Measurements from ENCODE around the gene RASIP1. TPM values are rescaled to one million over a fixed set of nuclear protein-coding genes. Genes with fewer than 3 reads are reported as not detected.

RASIP1 gene
- total RNA-seq, 1 experiment from 2014 or later: not detected

DNA sequence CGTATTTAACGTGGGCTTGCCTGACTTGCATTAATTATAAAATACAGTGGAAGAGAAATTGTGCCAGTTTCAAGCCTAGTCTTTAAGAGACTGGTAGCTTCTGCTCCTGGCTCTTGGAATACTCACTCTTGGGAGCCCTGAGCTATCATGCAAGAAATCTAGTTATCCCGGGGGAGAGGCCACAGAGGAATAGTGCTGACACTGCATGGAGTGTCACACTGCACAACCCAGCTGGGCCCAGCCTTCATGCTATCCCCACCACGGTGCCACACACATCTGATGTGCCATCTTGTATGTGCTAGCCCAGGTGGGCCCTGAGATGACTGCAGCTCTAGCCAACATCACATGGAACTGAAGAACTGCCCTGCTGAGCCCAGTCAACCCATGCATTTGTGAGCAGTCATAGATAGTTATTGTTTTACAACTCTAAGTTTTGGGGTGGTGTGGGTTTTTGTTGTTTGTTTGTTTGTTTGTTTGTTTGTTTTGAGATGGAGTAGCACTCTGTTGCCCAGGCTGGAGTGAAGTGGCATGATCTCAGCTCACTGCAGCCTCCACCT lies 29.2 kb downstream of the RASIP1 start:
- H2AFZ ChIP-seq (ENCODE audit: low read length): no peak overlapping the region
- DNase-seq: no peak
- H3K9ac ChIP-seq (ENCODE audit: low read length): no peak overlapping the region
- no peak overlapping the region for H3K4me3 ChIP-seq (ENCODE audit: low read length)
- no peaks in the 10 kb centered on the region for H3K9me2 ChIP-seq (replicated peaks; ENCODE audit: insufficient read depth, low read length)
- no peaks in the 10 kb centered on the region for H4K20me1 ChIP-seq (ENCODE audit: insufficient read depth, low read depth, low read length)
- H3K79me2 ChIP-seq (ENCODE audit: low read length): peaks cover 9% of the 10 kb centered on the region; the same call in 1 of the 2 replicates
- peaks cover 21% of the 10 kb centered on the region for H3K4me1 ChIP-seq (ENCODE audit: low read length)
- peaks cover 5% of the 10 kb centered on the region for H3K9me3 ChIP-seq (ENCODE audit: low read length)
- no peak overlapping the region for H3K27ac ChIP-seq (ENCODE audit: low read length)
- no peak overlapping the region for H3K4me2 ChIP-seq (ENCODE audit: low read depth, low read length, poor library complexity, severe bottlenecking)
- no peaks in the 10 kb centered on the region for H3K36me3 ChIP-seq (ENCODE audit: insufficient read depth, low read length)
- no peaks in the 10 kb centered on the region for H3K27me3 ChIP-seq (ENCODE audit: low read length)

DNA sequence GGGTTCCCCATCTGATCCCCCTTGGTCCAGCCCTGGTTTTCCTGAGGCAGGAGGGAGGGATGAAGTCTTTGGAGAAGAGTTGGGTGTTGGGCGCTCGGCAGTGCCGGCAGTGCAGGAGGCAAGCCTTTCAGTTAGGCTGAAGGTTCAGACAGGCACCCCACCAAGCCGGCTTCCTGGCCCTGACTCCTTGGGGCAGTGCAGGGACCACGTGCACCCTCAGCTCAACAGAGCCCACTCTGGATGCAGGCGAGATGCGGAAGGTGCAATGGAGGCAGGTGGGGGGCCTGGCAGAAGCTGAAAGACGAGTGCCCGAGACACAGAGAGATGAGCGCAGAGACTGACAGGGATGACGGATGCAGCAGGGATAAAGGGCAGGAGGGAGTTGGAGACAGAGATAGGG lies 31.9 kb downstream of the RASIP1 start:
- Histone ChIP-seq H3K27me3 (ENCODE audit: low read length) (no peaks in the 10 kb centered on the region), H2AFZ (ENCODE audit: low read length) (no peak overlapping the region), H4K20me1 (ENCODE audit: insufficient read depth, low read depth, low read length) (no peaks in the 10 kb centered on the region), H3K4me1 (ENCODE audit: low read length) (peaks cover 8% of the 10 kb centered on the region), H3K27ac (ENCODE audit: low read length) (no peak overlapping the region), H3K79me2 (ENCODE audit: low read length) (peaks cover 9% of the 10 kb centered on the region; the same call in 1 of the 2 replicates), H3K9me2 (replicated peaks; ENCODE audit: insufficient read depth, low read length) (no peaks in the 10 kb centered on the region), H3K4me2 (ENCODE audit: low read depth, low read length, poor library complexity, severe bottlenecking) (no peak overlapping the region), H3K4me3 (ENCODE audit: low read length) (no peak overlapping the region), H3K9ac (ENCODE audit: low read length) (no peak overlapping the region), H3K9me3 (ENCODE audit: low read length) (peaks cover 5% of the 10 kb centered on the region), H3K36me3 (ENCODE audit: insufficient read depth, low read length) (no peaks in the 10 kb centered on the region)
- DNase-seq: no peak

DNA sequence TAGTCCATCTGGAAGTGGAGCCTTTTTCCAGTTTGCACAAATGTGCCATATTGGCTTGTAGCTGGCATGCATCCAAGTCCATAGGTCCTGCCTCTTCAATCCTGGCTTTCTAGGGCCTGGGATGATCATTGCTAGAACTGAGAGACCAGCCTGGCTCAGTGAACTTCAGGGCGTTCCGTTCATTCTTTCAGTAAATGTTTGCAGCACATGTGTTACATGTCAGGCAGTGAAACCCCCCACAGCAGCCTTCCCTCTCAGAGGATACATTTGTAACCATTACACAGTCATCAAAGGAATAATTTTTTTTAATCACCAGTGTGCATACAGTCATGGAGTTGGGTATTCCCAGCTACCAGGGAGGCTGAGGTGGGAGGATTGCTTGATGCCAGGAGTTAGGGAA lies 35.0 kb downstream of the RASIP1 start:
- Histone ChIP-seq H3K27me3 (ENCODE audit: low read length) (no peaks in the 10 kb centered on the region), H4K20me1 (ENCODE audit: insufficient read depth, low read depth, low read length) (no peaks in the 10 kb centered on the region), H3K9me2 (replicated peaks; ENCODE audit: insufficient read depth, low read length) (no peaks in the 10 kb centered on the region), H3K36me3 (ENCODE audit: insufficient read depth, low read length) (no peaks in the 10 kb centered on the region), H3K4me3 (ENCODE audit: low read length) (no peak overlapping the region), H3K4me1 (ENCODE audit: low read length) (no peaks in the 10 kb centered on the region), H3K9me3 (ENCODE audit: low read length) (no peaks in the 10 kb centered on the region), H3K27ac (ENCODE audit: low read length) (no peak overlapping the region), H2AFZ (ENCODE audit: low read length) (no peak overlapping the region), H3K9ac (ENCODE audit: low read length) (no peak overlapping the region), H3K79me2 (ENCODE audit: low read length) (no peaks in the 10 kb centered on the region), H3K4me2 (ENCODE audit: low read depth, low read length, poor library complexity, severe bottlenecking) (no peak overlapping the region)
- DNase-seq: no peak

DNA sequence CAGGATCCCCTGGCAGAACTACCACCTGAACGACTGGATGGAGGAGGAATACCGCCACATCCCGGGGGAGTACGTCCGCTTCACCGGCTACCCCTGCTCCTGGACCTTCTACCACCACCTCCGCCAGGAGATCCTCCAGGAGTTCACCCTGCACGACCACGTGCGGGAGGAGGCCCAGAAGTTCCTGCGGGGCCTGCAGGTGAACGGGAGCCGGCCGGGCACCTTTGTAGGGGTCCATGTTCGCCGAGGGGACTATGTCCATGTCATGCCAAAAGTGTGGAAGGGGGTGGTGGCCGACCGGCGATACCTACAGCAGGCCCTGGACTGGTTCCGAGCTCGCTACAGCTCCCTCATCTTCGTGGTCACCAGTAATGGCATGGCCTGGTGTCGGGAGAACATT lies 37.1 kb downstream of the RASIP1 start:
- no peaks in the 10 kb centered on the region for H3K4me1 ChIP-seq (ENCODE audit: low read length)
- no peaks in the 10 kb centered on the region for H3K9me3 ChIP-seq (ENCODE audit: low read length)
- H3K4me2 ChIP-seq (ENCODE audit: low read depth, low read length, poor library complexity, severe bottlenecking): no peak overlapping the region
- H3K9ac ChIP-seq (ENCODE audit: low read length): no peak overlapping the region
- H4K20me1 ChIP-seq (ENCODE audit: insufficient read depth, low read depth, low read length): no peaks in the 10 kb centered on the region
- H2AFZ ChIP-seq (ENCODE audit: low read length): no peak overlapping the region
- H3K4me3 ChIP-seq (ENCODE audit: low read length): no peak overlapping the region
- DNase-seq: no peak
- no peaks in the 10 kb centered on the region for H3K79me2 ChIP-seq (ENCODE audit: low read length)
- no peaks in the 10 kb centered on the region for H3K36me3 ChIP-seq (ENCODE audit: insufficient read depth, low read length)
- no peaks in the 10 kb centered on the region for H3K27me3 ChIP-seq (ENCODE audit: low read length)
- H3K9me2 ChIP-seq (replicated peaks; ENCODE audit: insufficient read depth, low read length): no peaks in the 10 kb centered on the region
- H3K27ac ChIP-seq (ENCODE audit: low read length): no peak overlapping the region

DNA sequence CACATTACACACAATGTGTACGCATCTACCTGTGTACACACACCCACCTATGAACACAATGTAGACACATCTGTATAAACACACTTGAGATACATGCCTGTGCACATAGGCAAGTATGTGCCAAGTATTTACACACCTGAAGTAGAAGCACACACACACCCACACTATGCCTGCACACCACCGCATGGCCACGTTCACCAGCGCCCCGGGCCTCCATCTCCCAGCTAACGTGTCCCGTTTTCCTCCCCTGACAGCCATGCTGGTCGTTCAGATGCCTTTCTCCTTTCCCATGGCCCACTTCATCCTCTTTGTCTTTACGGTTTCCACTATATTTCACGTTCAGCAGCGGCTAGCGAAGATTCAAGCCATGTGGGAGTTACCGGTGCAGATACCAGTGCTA lies 37.7 kb downstream of the RASIP1 start:
- Histone ChIP-seq H3K4me1 (ENCODE audit: low read length) (no peaks in the 10 kb centered on the region), H3K27ac (ENCODE audit: low read length) (no peak overlapping the region), H4K20me1 (ENCODE audit: insufficient read depth, low read depth, low read length) (no peaks in the 10 kb centered on the region), H3K79me2 (ENCODE audit: low read length) (no peaks in the 10 kb centered on the region), H3K4me2 (ENCODE audit: low read depth, low read length, poor library complexity, severe bottlenecking) (no peak overlapping the region), H2AFZ (ENCODE audit: low read length) (no peak overlapping the region), H3K9me2 (replicated peaks; ENCODE audit: insufficient read depth, low read length) (no peaks in the 10 kb centered on the region), H3K9me3 (ENCODE audit: low read length) (no peaks in the 10 kb centered on the region), H3K27me3 (ENCODE audit: low read length) (no peaks in the 10 kb centered on the region), H3K4me3 (ENCODE audit: low read length) (no peak overlapping the region), H3K36me3 (ENCODE audit: insufficient read depth, low read length) (no peaks in the 10 kb centered on the region), H3K9ac (ENCODE audit: low read length) (no peak overlapping the region)
- DNase-seq: no peak

DNA sequence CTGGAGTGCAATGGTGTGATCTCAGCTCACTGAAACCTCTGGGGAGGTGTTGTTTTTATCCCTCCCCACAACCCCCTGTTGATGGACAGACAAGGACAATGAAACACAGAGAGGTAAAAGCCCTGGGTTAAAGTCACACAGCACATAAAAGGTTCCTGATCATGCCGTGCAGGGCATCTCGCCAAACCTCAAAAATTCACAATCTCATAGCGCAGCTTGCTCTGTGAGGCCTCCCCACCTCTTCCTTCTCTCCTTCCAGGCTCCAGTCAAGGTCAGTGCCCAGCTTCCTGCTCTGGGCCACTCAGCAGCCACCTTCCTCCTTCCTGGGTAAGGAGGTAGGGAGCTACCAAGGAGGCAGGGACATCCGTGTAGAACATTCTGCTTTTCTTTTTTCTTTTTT lies 42.4 kb downstream of the RASIP1 start:
- no peaks in the 10 kb centered on the region for H3K4me1 ChIP-seq (ENCODE audit: low read length)
- H3K9ac ChIP-seq (ENCODE audit: low read length): no peak overlapping the region
- no peak overlapping the region for H3K27ac ChIP-seq (ENCODE audit: low read length)
- H3K4me2 ChIP-seq (ENCODE audit: low read depth, low read length, poor library complexity, severe bottlenecking): no peak overlapping the region
- H2AFZ ChIP-seq (ENCODE audit: low read length): no peak overlapping the region
- no peaks in the 10 kb centered on the region for H3K27me3 ChIP-seq (ENCODE audit: low read length)
- H4K20me1 ChIP-seq (ENCODE audit: insufficient read depth, low read depth, low read length): no peaks in the 10 kb centered on the region
- no peaks in the 10 kb centered on the region for H3K9me3 ChIP-seq (ENCODE audit: low read length)
- DNase-seq: no peak
- no peaks in the 10 kb centered on the region for H3K36me3 ChIP-seq (ENCODE audit: insufficient read depth, low read length)
- H3K9me2 ChIP-seq (replicated peaks; ENCODE audit: insufficient read depth, low read length): no peaks in the 10 kb centered on the region
- no peak overlapping the region for H3K4me3 ChIP-seq (ENCODE audit: low read length)
- no peaks in the 10 kb centered on the region for H3K79me2 ChIP-seq (ENCODE audit: low read length)

DNA sequence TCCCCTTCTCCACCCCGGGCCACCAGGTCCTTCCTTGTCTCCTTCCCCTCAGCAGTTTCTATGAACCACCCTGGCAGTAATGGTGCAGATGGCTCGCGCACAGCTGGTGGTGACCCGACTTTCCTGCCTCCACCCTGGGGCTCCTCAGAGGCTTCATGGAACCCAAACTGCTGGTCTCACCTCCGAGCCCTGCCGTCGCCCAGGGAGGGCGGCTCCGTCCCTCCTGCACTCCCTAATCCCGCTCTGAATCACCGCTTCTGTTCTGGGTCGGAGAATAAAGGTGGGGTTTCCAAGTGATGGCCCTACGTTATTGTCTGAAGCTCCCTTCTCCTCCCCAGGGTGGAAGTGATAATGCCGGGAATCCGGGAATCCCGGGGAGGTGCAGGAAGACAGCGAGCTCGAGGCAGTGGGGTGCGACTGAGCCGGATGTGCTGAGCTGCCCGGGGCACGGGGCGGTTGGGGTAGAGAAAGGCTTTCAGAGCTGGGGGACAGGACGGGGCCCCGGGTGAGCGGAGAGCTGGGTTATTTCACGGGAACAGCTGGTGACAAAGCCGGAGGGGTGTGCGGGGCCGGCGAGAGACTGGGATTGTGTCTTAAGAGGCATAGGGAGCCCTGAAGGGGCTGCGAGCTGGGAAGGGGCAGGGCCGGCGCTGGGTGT lies 43.9 kb downstream of the RASIP1 start:
- H3K27me3 ChIP-seq (ENCODE audit: low read length): no peaks in the 10 kb centered on the region
- H3K4me3 ChIP-seq (ENCODE audit: low read length): no peak overlapping the region
- no peaks in the 10 kb centered on the region for H4K20me1 ChIP-seq (ENCODE audit: insufficient read depth, low read depth, low read length)
- DNase-seq: no peak
- H3K4me2 ChIP-seq (ENCODE audit: low read depth, low read length, poor library complexity, severe bottlenecking): no peak overlapping the region
- no peak overlapping the region for H2AFZ ChIP-seq (ENCODE audit: low read length)
- no peak overlapping the region for H3K9ac ChIP-seq (ENCODE audit: low read length)
- no peaks in the 10 kb centered on the region for H3K79me2 ChIP-seq (ENCODE audit: low read length)
- no peaks in the 10 kb centered on the region for H3K9me3 ChIP-seq (ENCODE audit: low read length)
- H3K4me1 ChIP-seq (ENCODE audit: low read length): no peaks in the 10 kb centered on the region
- no peaks in the 10 kb centered on the region for H3K36me3 ChIP-seq (ENCODE audit: insufficient read depth, low read length)
- no peaks in the 10 kb centered on the region for H3K9me2 ChIP-seq (replicated peaks; ENCODE audit: insufficient read depth, low read length)
- no peak overlapping the region for H3K27ac ChIP-seq (ENCODE audit: low read length)

DNA sequence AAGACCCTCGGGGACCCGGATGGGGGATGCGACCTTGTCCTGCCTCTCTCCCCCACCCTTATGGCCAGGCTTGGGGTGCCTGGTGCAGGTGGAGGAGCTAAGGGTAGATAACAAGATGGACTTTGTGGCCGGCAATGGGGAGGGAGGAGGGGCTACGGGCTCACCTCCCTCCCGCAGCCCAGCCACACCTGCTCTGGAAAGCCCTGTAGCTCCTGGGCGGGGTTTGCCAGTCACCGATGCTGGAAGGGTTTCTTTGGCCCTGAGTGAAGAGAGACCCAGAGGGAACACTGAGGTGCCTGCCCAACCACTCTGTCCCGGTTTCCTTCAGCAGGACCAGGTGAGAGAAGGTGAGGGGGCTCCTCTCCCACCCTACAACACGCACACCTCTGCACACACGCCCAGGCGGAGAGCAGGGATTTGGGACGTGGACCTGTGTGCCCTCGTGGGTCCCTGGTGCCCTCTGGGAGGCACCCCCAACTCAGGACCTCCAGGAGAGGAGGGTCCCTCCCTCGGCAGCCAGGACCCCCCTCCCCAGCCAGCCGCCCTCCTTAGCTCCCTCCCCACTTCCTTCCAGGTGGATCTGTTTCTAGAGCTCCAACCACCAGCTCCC lies 44.6 kb downstream of the RASIP1 start, which contains the start of gene FUT2:
Gene FUT2, plus strand, starts transcription at position 229 of the 610 bp plus-strand sequence. CDS start 6,986 bp downstream, outside the sequence.
- Histone ChIP-seq H3K27me3 (ENCODE audit: low read length) (no peaks in the 10 kb centered on the region), H3K9me3 (ENCODE audit: low read length) (no peaks in the 10 kb centered on the region), H3K4me1 (ENCODE audit: low read length) (no peaks in the 10 kb centered on the region), H3K9ac (ENCODE audit: low read length) (no peak within 1 kb of the TSS), H3K79me2 (ENCODE audit: low read length) (no peaks in the 10 kb centered on the region), H3K27ac (ENCODE audit: low read length) (no peak within 1 kb of the TSS), H2AFZ (ENCODE audit: low read length) (no peak within 1 kb of the TSS), H3K9me2 (replicated peaks; ENCODE audit: insufficient read depth, low read length) (no peaks in the 10 kb centered on the region), H3K36me3 (ENCODE audit: insufficient read depth, low read length) (no peaks in the 10 kb centered on the region), H4K20me1 (ENCODE audit: insufficient read depth, low read depth, low read length) (no peaks in the 10 kb centered on the region), H3K4me2 (ENCODE audit: low read depth, low read length, poor library complexity, severe bottlenecking) (no peak within 1 kb of the TSS), H3K4me3 (ENCODE audit: low read length) (no peak within 1 kb of the TSS)
- no peak for DNase-seq

Measured in Karpas-422 (cell line).